GM18499 (cell line): ENCODE results near the gene CFAP157.

ENCODE experiments used
- ATAC-seq: cut with Tn5 transposase; IDR thresholded peaks from one replicate; pipeline ENCODE4 v1.9.1; 2021; ENCODE audit warnings: moderate number of reproducible peaks; ENCODE audit not compliant: insufficient read depth, unreplicated experiment

Gene CFAP157

GRCh38 chr9:127733614-127734013 is 26.8 kb downstream of the CFAP157 start:
- no peak for ATAC-seq

DNA sequence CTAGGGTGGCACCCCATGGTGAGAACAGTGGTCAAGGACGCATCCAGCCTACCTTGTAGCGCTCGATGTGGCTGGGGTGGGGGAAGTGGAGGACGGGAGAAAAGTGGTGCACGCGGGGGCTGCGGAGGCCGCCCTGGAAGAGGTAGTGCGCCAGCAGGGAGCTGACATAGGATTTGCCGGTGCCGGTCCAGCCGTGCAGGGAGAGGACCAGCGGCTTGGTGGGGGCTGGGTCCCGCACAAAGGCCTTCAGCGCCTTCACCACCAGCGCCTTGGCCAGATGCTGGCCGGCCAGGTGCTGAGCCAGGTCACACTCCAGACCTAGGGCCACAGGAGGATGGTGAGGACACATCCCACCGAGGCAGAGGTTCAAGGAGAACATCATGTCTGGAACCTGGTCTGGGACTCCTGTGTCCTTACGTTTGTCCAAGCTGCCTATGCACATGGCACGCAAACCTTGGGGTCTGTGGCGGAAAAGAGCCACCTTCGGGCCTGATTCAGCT is 27.5 kb downstream of the CFAP157 start:
- ATAC-seq: no peak

- ATAC-seq: peak; percentile 47
These were observed 28.1 kb downstream of the CFAP157 start, which contains the start of gene TOR2A for GRCh38 chr9:127734747-127735529. Gene TOR2A, minus strand, starts transcription at chr9:127735294. Its CDS starts 24 bp downstream, at chr9:127735270.

DNA sequence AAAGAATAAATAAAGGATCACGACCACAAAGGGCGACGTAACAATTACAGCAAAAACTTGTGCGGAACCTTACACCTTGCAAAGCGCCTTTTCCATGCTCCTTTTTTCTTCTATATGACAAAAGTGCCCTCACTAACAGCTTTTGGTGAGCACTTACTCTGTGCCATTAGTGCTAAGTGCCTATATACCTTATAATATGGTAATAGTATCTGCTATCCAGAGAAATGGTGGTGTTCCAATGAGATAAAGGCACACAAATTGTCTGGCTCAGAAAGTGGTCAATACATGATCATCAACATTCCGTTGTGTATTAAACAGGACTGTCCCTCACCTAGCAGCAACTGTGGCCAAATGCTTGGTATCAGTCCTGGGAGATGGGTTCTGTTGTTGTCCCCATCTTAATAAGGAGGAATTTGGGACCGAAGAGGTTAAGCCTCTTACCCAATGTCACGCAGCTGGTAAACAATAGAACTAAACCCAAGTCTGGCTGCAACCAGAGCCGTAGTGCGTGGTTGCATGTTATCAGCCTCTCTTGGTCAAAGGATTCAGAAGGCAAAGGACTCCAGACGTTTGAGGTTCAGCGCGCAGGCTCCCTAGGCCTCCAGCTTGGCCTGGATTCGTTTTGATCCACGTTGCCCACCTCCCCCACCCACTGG is 28.9 kb downstream of the CFAP157 start:
- no peak for ATAC-seq

GRCh38 chr9:127738666-127739065 is 31.9 kb downstream of the CFAP157 start:
- no peak for ATAC-seq

GRCh38 chr9:127739614-127740330 is 33.0 kb downstream of the CFAP157 start:
- no peak for ATAC-seq

DNA sequence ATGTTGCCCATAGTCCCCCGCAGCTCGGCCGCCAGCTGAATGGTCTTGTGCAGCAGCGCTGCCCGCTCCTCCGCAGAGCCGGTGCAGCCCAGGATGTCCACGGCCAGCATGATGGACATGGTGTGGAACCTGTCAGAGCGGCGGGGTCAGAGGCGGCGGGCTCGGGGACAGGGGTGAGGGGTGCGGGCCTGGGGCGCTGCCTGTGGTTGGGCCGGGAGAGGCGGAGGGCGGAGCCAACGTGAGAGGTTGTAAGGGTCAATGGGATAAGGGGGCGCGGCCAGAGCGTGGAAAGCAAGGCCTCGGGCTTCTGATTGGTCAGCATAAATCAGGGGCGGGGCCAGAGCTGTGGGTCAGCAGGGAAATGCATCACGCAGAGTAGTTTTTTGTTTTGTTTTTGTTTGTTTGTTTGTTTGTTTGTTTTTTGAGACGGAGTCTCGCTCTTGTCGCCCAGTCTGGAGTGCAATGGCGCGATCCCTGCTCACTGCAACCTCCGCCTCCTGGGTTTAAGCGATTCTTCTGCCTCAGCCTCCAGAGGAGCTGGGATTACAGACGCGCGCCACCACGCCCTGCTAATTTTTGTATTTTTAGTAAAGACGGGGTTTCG is 35.1 kb downstream of the CFAP157 start:
- no peak for ATAC-seq

GRCh38 chr9:127742435-127743088 is 35.8 kb downstream of the CFAP157 start:
- ATAC-seq: no peak

- no peak for ATAC-seq
These were observed 37.8 kb downstream of the CFAP157 start for GRCh38 chr9:127744398-127745110.

DNA sequence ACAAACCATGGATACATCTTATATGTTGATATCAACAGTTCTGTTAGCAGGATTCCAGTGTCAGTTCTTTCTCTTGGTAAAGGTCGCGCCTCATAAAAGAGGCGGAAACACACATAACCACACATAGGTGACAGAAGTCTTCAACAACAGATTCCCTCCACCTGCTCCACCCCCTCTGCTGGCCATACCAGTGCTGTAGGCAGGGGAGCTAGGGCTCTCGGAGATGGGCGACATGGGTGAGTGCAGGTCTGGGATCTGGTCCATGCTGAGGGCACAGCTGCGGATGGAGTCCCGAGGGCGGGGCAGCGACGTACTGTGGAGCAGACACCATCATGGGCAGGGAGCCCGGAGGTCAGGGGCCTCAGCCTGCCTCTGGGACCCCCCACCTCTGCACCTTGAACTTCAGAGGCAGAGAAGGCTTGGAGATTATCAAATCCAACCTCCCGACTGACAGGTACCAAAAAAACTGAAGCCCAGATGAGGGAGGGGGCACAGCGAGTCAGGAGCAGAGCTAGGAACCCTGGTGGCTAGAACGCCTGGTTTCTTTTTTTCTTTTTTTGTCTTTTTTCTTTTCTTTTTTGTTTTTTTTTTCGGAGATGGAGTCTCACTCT is 40.3 kb downstream of the CFAP157 start:
- ATAC-seq: no peak

DNA sequence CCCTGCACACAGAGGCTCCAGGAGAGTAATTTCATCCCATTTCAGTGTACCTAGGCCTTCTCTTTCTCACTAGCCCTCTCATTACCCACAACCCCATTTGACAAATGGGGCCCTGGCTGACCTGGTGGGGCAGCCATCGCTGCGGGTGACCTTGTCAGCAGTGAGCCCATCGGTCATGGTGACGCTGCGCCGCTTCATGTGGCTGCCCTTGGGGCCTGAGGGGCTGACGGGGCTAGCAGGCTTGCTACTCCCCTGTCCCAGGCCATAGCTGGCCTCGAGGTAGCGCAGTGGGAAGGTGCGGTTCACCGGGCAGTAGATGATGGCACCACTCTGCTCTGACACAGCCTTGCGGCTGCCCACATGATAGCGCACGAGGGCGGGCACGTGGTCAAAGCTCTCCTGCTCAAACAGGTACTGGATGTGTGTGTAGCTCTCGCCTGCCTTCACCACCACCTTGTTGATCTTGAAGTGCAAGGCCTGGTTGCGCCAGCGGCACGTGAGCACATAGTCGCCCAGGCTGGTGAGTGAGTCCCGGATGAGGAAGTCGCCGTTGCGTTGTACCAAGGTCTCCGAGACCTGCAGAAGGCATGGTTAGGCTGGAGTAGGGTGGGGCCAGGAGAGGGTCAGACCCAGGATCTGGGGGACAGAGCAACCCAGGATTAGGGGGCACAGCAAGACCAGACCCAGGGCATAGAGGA is 42.5 kb downstream of the CFAP157 start:
- no peak for ATAC-seq

- ATAC-seq: no peak
These were observed 44.7 kb downstream of the CFAP157 start for GRCh38 chr9:127751269-127752054.

GRCh38 chr9:127753148-127753547 is 46.4 kb downstream of the CFAP157 start:
- no peak for ATAC-seq

- ATAC-seq: no peak
These were observed 46.8 kb downstream of the CFAP157 start for GRCh38 chr9:127753622-127754021.

GRCh38 chr9:127754099-127755060 is 47.6 kb downstream of the CFAP157 start:
- no peak for ATAC-seq
